Muscle of arm (tissue), 12 donors: ENCODE measurements around the gene SHISA6. TPM values are rescaled to one million over a fixed set of nuclear protein-coding genes. Genes with fewer than 3 reads are reported as not detected.

Experiments used
- DNase-seq: peaks from one replicate; pipeline ENCODE4 v3.0.0-alpha.2; 2013
- polyA plus RNA-seq, 12 donors: library from polyadenylated mRNA; unstranded; fragments of 120-200 nt; gene quantifications; one replicate each; pipeline ENCODE4 v1.2.1, GENCODE V29; 2013; ENCODE audit not compliant: insufficient read length in 12 of 12

The SHISA6 gene
- polyA plus RNA-seq, 12 donors, result 8.7 to 17.1 (median 12.2) TPM; not detected in 1

DNA sequence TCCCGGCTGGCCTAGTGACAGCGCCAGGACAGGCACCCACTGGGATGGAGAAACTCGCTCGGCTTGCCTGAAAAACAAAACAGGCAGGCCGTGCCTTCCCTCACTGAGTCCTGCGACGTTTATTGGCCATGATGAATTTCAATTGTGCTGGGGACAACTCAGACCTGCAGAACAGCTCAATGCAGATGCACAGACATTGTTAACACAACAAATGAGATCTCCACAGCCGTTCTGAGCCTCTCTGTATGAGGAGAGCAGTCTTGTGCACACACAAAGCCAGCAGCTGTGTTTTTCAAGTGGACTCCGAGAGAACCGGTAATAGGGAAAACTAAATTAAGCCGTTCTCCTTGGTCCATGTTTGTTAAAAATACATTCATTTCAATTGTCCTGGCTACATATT lies 15.9 kb downstream of the SHISA6 start:
- DNase-seq, result no peak

DNA sequence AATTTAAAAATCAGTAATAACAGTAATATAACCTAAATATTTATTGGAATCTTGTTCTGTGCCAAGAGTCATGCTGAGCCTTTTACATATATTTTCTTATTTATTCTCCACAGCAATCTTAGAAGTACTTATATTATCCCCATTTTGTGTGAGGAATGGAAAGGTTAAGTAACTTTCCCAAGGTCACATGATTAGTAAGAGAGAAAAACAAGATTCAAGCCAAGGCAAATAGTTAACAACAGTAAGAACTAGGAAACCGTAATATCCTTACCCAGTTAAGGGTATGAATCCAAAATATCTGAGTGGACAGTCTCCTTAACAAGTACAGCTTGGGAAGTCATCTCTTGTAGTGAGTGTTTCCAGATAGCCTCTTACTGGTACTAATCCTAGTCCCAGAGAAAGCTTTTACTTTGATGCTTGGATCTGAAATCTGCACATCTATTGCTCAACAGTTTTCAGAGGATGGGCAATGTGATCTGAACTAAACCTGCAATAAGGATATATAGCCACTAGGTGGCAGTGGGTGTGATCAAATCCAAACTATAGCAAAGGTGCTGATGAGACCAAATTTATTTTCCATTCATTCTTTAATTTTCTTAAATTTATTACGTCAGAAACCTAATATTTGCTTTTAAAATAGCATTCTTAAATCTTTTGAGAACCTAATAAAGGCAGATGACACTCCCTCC lies 23.3 kb downstream of the SHISA6 start:
- DNase-seq, result no peak

DNA sequence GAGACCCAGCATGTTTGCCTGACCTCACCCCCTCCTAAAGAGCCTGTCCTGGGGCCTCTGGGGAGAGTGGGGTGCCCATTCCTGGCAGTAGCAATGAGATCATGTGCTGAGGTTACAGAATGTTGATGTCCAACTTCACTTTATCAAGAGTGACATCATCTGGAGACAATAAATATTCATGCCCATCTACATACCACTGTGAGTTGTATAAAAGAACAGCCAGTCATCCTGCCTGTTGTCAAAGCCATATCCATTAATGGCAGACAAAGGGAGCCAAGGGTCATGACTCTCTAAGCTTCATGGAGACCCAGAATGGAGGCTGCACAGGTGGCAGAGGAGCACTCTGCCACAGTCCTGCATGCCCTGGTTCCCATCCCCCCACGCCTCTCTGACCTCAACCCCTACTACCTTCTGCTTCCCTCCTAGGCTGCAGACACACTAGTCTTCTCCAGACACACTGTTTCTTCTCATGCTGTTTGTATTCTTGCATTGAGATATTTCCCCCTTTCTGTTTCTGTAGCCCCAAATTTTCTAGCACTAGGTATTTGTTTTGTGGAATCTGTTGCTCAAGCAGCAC lies 27.1 kb downstream of the SHISA6 start:
- DNase-seq, result no peak

DNA sequence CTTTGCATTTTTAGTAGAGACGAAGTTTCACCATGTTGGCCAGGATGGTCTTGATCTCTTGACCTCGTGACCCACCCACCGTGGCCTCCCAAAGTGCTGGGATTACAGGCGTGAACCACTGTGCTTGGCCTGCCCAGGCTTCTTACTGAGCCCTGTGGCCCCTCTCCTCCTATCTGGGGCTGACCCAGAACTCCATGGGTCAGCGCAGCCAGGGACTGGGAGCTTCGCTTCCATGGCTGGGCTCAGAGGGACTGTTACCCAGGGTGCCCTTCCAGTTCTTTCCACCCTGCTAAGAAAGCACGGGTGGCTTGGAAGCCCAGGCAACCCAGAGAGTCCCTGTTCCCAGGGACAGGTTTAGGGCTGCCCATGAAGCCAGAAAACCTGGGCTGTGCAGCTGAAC lies 28.2 kb downstream of the SHISA6 start:
- no peak for DNase-seq

DNA sequence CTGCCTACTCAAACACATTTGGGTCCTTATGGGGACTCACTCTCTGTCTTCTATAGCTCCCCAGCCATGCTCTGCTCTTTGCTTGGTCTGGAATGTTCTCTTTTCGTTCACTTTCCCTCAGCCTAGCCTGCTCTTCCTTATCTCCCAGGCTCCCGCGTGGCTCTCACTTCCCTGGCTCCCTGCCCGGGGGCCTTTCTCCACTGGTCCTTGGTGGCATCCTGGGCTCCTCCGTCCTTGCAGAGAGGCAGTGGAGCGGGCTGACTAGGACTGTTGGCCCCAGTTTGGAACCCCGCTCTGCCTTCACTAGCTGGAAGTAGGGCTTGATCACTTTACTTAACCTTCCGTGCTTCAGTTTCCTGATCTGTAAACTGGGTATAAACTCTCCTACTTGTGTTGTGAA lies 31.2 kb downstream of the SHISA6 start:
- DNase-seq, result no peak

DNA sequence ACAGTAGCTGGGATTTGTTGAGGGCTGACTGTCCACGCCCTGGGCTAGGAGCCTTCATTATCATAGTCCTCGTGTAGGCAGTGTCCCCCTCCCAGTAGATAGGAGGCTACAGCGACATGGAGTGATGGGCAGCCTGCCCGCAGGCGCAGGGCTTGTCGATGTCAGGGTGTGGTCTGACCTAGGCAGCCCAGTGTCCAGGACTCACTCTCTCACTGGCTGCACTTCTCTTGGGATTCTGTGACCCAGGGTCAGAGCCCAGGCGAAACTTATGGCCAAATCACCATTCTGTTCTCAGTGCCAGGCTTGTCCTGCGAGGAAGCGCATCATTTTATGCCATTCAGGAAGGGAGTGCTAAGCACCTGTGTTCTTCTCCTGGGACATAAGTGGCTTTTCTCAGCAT lies 32.6 kb downstream of the SHISA6 start:
- no peak for DNase-seq

DNA sequence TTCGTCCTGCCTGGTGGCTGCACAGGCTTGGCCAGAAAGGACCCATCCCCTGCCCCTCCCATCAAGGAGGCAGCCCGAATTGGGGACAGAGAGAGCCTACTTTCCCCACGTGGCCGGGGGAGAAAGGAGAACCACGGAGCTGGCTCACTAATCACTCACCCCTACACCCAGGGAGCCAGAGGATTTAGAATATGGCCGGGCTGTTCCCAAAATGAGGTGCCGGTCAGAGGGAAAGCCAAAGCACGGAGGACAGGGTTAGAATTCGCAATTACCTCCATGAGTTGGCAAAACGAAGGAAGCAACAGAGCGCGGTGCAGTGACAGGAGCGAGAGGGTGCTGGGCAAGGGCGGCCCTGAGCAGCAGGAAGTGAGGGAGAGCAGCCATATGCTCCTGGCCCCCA lies 33.1 kb downstream of the SHISA6 start:
- DNase-seq, result no peak

DNA sequence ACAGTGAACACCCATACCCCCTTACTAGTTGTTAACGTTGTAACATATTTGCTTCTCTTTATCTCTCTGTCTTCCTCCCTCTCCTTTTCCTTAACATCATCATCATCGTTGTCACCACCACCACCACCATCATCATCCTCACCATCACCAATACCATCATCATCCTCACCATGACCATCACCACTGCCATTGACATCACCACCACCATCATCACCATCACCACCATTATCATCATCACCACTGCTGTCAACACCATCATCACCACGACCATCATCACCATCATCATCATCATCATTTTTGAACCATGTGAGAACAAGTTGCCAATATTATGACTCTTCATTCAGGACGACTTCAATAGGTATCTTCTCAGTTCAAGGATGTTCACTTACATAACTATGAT lies 35.5 kb downstream of the SHISA6 start:
- no peak for DNase-seq

DNA sequence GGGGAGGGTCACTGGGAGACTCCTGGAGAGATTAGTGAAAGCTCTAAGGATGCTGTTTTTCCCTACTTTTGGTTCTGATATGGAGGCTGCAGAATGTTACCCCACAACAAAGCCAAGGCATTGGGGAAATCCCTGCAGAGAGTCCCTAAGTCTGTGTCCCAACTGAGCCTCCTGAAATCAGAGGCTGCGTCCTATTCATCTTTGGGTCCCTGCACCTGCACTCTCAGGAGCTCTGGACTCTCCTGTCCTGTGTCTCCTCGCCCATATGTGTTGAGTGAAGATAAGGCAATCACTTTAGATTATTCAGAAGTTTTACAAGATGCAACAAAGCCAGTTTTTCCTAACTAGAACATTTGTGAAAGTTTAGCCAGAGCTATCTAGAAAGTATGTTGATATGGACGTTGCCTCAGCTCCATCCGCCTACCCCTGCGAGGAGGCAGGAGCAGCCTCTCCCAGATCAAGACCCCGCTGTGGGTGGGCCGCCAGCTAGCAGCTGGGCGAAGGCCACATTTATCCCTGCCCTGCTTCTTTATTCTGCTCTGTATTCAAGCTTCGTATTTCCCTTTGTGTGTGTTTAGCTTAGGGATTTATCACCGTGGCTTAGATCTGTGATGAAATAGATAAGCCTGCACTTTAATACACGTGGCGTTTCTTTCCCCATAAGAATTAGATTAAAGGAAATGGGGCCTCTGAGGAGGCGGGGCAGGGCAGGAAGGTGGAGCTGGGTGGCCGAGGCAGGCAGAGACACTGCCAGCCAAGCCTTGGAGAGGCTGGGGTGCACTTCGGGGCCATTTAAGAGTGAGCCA lies 37.4 kb downstream of the SHISA6 start:
- DNase-seq, result no peak

DNA sequence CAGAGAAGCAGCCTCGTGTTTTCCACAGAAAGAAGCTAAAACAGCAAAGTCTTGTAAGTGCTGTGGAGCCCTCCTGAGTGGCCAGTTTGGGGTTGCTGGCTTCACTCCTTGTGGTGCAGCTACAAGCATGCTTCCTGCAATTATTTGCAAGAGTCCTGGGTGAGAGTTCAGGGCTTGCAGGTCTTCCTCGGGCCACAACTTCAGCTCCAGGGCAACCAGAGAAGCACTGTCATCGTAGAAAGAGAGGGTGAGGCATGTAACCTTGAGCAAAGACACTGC lies 37.9 kb downstream of the SHISA6 start:
- DNase-seq, result no peak

DNA sequence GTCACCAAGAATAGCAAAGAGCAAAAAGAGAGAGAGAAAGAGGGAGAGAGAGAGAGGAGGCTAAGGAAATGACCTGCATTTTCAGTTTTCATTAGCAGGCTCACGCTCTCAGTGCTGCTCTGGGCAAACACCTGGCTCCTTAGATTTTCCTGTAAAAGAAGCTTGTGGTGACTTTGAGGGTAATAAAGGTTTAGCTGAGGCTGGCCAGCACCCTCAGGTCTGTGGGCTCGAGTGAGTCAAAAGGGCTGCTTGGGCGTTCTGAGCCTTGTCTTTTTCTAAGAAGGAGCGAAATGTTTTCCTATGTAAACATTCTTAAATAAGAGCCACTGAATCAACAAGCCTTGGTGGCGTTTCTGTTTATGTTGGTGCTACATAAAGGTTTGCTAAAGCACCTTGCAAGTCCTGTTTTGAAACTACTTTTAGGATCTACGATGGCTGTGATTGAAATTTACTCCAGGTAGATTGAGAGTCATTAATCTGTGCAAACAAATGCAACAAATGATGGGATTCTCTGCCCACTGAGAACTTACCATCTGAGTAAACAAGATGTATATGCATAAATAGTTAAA lies 38.8 kb downstream of the SHISA6 start:
- DNase-seq, result no peak

DNA sequence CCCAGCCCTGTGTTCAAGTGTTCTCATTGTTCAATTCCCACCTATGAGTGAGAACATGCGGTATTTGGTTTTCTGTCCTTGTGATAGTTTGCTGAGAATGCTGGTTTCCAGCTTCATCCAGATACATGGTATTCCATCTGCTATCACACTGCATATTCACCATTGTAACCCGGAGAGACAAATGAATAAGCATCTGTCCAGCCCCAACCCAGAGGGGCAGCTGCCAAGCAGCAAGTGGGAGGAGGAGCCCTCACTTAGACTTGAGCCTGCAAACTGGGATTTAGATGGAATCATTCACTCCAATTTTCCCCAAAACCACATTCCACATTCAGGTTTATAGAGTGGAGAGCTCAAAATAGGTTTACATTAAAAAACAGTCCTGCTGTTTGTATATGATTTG lies 41.6 kb downstream of the SHISA6 start:
- no peak for DNase-seq

DNA sequence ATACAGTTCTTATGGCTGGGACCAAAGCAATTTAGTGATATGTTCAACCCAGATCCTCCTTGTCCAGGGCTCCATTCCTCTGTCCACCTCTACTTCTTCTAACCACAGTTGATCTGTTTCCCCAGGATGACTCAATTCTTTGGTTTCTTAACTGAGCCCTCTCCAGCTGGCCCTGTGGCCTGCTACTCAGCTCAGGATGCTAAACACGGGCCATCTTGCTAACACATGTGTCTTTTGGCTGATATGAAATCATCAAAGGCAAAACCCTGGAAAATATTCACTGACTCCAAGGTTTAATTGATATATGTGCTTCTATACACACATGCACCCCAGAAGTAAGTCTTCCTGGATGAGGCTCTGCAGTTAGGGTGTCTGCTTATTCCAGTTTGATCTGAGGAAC lies 43.8 kb downstream of the SHISA6 start:
- no peak for DNase-seq

DNA sequence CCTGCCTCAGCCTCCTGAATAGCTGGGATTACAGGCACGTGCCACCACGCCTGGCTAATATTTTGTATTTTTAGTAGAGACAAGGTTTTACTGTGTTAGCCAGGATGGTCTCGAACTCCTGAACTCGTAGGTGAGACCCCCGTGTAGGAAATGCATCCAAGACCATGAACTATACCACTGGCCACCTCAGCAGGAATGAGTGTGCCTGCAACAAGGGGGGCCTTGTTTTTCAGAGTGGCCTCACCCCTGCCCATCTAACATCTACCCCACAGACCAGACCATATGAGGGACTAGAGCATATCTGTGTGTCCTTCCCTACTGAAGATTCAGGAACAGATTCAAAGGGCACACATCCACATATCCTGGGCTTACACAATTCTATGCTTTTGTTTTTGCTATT lies 44.9 kb downstream of the SHISA6 start:
- DNase-seq, result no peak

DNA sequence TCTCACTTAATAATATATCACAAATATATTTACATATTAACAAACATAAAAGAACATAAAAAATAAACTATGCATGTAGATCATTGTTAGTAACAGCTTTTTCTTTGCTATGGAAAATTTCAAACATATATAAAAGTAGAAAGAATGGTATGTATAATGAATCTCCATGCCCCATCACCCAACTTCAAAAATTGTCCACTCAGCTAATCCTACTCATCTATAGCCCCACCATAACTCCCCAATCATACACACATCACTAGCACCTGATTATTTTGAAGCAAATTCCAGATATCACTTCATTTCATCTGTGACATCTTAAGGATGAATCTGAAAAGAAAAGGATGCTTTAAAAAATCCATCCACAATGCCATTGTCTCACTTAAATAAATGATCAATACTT lies 46.8 kb downstream of the SHISA6 start:
- no peak for DNase-seq

DNA sequence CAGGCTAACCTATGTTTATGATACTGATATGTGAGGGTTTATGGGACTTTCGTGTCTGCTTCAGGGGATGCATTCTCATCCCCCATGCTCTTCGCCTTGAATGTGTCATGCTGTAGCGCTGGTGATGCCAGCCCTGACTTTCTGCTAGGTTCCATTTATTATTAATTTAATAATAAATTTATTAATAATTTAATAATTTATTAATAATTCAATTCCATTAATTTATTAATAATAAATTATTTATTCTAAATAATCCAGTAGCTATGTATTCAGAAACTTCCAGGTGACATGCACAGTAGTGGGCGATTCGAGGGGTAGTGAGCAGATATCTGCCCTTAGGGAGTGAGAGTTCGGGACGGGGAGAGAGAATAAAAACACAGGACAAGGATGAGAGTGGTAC lies 49.8 kb downstream of the SHISA6 start:
- DNase-seq, result no peak

DNA sequence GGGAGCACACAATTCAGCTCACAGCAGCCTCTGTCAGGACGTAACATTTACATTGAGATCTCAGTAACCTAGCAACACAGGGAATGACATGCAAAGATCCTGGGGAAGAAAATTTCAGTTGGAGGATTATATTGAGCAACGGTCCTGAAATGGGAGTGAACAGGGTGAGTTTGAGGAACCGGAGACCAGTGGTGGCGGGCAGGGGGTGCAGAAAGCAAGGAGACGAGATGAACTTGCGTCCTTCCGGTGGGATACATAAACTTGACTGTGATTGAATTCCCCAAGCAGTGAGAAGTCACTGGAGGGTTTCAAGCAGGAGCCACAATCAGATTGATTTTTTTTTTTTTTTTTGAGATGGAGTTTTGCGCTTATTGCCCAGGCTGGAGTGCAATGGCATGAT lies 51.5 kb downstream of the SHISA6 start:
- DNase-seq, result no peak

DNA sequence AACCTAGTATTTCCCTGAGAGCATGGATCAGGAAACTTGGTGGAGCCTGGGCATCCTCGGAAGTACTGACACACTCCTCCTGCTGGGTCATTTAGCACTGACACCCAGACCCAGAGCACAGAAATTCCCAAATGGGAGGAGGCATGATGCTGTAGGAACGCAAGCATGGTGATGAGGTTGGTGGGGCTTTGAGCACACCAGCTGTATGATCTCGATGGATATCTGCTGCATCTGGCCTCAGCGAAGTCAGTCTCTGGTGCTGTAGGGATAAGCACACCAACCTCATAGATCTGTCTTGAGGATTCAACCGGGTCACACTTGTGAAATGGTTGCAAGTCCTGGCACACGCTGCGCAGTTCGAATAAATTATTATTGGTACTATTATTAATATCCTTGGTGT lies 52.5 kb downstream of the SHISA6 start:
- no peak for DNase-seq

DNA sequence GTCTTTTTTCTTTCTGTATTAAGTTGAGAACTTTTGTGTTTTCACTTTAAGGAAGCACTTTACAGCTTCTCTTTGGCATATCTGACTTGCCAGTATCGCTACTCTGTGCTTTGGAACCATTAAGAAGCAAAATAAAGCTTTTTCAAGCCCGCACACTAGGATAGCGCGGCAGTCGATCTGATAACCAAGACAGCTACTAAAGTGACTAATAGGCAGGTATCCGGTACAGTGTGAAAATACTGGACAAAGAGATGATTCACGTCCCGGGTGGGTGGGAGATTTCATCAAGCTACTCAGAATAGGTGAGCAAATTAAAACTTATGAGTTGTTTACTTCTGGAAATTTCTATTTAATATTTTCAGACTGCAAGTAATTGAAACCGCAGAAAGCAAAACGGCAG lies 53.8 kb downstream of the SHISA6 start:
- no peak for DNase-seq

DNA sequence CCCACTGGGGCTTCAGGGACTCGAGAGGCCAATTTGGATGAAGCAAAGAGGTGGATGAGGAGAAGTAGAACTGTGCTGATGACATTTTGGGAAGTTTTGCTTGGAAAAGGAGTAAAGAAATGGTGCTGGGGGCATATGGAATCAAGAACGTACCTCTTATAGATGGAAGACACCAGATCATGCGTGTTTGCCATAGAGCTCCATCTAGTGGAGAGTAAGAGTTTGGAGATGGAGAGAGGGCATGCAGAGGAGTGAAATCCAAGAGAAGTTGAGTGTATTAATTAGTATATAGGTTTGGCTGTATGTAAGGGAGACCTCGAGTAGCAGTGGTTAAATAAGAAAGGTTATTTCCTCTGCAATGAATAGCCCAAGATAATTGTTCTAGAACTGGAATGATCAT lies 56.0 kb downstream of the SHISA6 start:
- no peak for DNase-seq

DNA sequence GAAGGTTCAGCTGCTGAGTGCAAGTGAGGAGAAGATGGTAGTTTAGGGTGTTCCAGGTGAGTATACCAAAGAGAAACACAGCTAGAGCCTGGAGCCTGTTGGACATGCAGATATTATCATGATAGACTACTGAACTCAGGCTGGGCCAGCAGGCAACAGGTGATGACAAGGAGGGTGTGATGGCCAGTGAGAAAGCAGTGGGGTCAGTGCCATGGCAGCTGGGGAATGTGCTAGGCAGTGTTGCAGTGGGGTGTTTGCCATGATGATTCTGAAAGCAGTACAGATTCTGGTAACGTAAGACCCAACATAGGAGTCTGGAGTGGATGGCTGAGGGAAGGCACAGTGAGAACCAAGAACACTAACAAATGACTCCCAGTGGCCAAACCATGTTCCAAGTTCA lies 57.4 kb downstream of the SHISA6 start:
- DNase-seq, result no peak

DNA sequence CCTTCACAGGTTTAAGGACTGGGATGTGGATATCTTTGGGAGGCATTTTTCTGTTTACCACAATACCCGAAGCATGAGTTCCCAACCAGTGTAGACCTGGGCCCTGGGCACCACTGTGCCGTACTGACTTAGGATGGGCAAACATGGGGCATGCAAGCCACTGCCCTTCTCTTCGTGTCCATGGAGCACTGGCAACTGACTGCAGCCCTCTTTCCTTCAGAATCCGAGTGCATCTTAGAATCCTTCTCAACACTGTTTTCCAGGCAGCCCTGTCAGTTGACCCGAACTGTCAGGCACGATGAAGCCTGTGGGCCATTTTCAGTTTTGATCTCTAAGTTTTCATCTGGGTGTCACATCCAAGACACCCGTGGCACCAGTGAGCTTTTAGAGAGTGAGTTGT lies 59.2 kb downstream of the SHISA6 start:
- no peak for DNase-seq

DNA sequence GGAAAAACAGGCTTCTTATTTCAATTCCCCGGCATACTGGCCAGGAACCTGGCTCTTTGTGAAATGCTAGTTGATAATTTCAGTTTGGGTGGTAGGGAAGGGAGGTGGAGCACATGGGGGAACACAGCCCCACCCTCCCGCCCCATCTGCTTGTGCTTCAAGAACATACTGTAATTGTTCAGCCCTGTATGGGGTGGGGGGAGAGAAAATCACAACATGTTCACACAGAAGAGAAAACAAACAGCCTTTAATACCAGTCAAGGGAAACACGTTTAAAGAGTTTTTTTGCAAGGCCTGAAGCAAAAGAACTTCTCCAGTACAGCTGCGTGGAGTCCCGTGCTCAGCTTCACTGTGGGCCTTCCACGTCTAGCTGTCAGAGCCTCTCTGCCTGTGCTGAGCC lies 59.7 kb downstream of the SHISA6 start:
- DNase-seq, result no peak
